Vagina (tissue), 2 donors: ENCODE measurements around the gene ARID1B. TPM values are rescaled to one million over a fixed set of nuclear protein-coding genes. Genes with fewer than 3 reads are reported as not detected.
A peak's percentile ranks its signal among the peaks of the same experiment; 100 is the strongest.

Source experiments
- DNase-seq, 2 donors: peaks; one replicate each; pipeline ENCODE4 v3.0.0-alpha.2; 2017; ENCODE audit errors: extremely low spot score in 2 of 2
- H3K27ac ChIP-seq: fragments of 200-600 bp; sonication (generic); one replicate; pipeline ENCODE4 v1.5.1; 2019
- H3K27me3 ChIP-seq: fragments of 200-600 bp; sonication (generic); one replicate; pipeline ENCODE4 v1.5.1; 2019
- H3K36me3 ChIP-seq, 2 donors: fragments of 200-600 bp; sonication (generic); one replicate each; pipeline ENCODE4 v1.5.1; 2017 to 2019
- H3K4me1 ChIP-seq: fragments of 200-600 bp; sonication (generic); one replicate; pipeline ENCODE4 v1.5.1; 2019
- H3K4me3 ChIP-seq, 2 donors: fragments of 200-600 bp; sonication (generic); 1 replicate in 1 of 2; 2 replicates in 1 of 2; pipeline ENCODE4 v1.5.1; 2016 to 2019
- H3K9me3 ChIP-seq: fragments of 200-600 bp; sonication (generic); one replicate; pipeline ENCODE4 v1.5.1; 2019
- POLR2A ChIP-seq, 2 donors: fragments of 450-650 bp; IDR thresholded peaks; one replicate each; pipeline ENCODE4 v1.6.1; 2017; ENCODE audit warnings: antibody characterized with exemption in 2 of 2, mild to moderate bottlenecking in 2 of 2, moderate library complexity in 2 of 2
- POLR2AphosphoS5 ChIP-seq, 2 donors: sonication (generic); formaldehyde crosslinking; IDR thresholded peaks; one replicate each; pipeline ENCODE4 v1.9.0; 2017; ENCODE audit warnings: antibody characterized with exemption in 2 of 2, mild to moderate bottlenecking in 2 of 2, low read depth in 1 of 2; ENCODE audit not compliant: insufficient read depth in 1 of 2
- intact Hi-C: fragments of 100-400 bp; cut with DNase I; formaldehyde crosslinking; loops from one replicate; pipeline ENCODE4 v1.15.1; 2023
- total RNA-seq: library from RNA; depleted of rRNA; stranded (reverse); fragments of >200 nt; gene quantifications from one replicate; pipeline ENCODE4 v1.2.3, GENCODE V29; 2016
- TF ChIP-seq, protein P1 (sequence below), 3 experiments: fragments of 450-650 bp in 2 of 3; fragments of 200-600 bp in 1 of 3; sonication (generic) in 1 of 3; IDR thresholded peaks; one replicate each; pipeline ENCODE4 v1.5.1; 2017 to 2019; ENCODE audit warnings: antibody characterized with exemption in 3 of 3, mild to moderate bottlenecking in 2 of 3, moderate library complexity in 2 of 3

ARID1B gene
- total RNA-seq, 1 donor from 2014 or later: 141 TPM

DNA sequence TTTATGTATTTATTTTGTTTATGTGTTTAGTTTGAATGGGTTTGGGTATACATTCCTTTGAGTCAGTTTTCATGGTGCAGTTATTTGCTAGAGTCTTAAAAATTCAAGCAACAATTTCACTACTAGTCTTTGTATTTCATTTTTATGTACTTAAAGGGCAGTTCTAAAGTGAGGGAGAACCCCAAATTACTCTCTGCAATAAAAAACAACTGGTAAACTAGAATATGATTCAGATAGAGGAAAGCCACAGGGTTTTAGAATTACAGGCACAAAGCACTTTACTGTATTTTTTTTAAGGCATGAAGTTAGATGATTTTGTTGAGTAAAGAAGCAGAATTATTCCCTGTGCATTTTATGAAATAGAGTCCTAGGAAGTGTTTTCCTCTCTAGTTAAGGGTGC lies 183.3 kb downstream of the ARID1B start:
- intact Hi-C loops: no loop called here
- H3K4me1 ChIP-seq: peaks cover 41% of the 10 kb centered on the region
- no peak for DNase-seq

DNA sequence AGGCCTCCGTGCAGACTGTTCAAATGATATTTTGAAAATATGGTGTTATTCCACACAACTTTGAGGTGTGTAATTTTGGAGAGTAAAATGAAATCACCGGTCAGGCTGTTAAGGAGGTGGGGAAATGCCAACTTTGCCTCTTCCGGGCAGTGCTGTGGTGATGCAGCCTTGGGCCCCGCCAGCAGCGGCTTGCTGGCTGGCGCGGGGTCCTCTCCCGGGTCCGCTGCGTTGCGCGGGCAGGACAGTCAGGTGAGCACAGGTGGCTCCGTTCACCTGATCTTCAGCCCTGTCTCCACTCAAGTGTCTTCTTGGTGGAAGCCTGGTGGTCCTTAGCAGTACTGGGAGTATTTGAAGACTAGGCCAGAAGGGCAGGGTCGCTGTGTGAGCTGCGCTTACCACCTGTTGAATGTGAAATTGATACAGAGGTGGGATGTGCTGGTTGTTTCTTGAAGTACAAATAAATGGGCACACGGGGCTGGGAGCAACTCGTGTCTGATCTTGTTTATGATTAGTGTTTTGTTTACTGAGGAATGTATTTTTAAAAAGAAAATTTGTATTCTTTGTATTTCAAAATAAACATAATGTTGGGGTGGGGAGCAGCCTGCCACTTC lies 184.2 kb downstream of the ARID1B start:
- no peaks in the 10 kb centered on the region for H3K27me3 ChIP-seq
- intact Hi-C loops: no loop called here
- no peak for DNase-seq
- no peak overlapping the region for H3K27ac ChIP-seq
- TF ChIP-seq POLR2A (IDR thresholded peaks at IDR 0.05): no peak
- TF ChIP-seq, protein P1, sequence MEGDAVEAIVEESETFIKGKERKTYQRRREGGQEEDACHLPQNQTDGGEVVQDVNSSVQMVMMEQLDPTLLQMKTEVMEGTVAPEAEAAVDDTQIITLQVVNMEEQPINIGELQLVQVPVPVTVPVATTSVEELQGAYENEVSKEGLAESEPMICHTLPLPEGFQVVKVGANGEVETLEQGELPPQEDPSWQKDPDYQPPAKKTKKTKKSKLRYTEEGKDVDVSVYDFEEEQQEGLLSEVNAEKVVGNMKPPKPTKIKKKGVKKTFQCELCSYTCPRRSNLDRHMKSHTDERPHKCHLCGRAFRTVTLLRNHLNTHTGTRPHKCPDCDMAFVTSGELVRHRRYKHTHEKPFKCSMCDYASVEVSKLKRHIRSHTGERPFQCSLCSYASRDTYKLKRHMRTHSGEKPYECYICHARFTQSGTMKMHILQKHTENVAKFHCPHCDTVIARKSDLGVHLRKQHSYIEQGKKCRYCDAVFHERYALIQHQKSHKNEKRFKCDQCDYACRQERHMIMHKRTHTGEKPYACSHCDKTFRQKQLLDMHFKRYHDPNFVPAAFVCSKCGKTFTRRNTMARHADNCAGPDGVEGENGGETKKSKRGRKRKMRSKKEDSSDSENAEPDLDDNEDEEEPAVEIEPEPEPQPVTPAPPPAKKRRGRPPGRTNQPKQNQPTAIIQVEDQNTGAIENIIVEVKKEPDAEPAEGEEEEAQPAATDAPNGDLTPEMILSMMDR (IDR thresholded peaks at IDR 0.05): no peak
- TF ChIP-seq POLR2AphosphoS5 (IDR thresholded peaks at IDR 0.05; ENCODE audit: insufficient read depth in 1 of 2, low read depth in 1 of 2): no peak
- H3K4me1 ChIP-seq: peaks cover 37% of the 10 kb centered on the region
- no peaks in the 10 kb centered on the region for H3K36me3 ChIP-seq
- H3K4me3 ChIP-seq: no peak overlapping the region
- H3K9me3 ChIP-seq: no peaks in the 10 kb centered on the region

More for the DNA sequence above, 183.3 kb downstream of the ARID1B start:
- Histone ChIP-seq H3K27ac (no peak overlapping the region), H3K9me3 (no peaks in the 10 kb centered on the region), H3K27me3 (no peaks in the 10 kb centered on the region), H3K4me3 (no peak overlapping the region), H3K36me3 (no peaks in the 10 kb centered on the region)
- TF ChIP-seq POLR2AphosphoS5 (IDR thresholded peaks at IDR 0.05; ENCODE audit: insufficient read depth in 1 of 2, low read depth in 1 of 2): no peak
- TF ChIP-seq POLR2A (IDR thresholded peaks at IDR 0.05): no peak
- TF ChIP-seq, protein P1 (IDR thresholded peaks at IDR 0.05): no peak

DNA sequence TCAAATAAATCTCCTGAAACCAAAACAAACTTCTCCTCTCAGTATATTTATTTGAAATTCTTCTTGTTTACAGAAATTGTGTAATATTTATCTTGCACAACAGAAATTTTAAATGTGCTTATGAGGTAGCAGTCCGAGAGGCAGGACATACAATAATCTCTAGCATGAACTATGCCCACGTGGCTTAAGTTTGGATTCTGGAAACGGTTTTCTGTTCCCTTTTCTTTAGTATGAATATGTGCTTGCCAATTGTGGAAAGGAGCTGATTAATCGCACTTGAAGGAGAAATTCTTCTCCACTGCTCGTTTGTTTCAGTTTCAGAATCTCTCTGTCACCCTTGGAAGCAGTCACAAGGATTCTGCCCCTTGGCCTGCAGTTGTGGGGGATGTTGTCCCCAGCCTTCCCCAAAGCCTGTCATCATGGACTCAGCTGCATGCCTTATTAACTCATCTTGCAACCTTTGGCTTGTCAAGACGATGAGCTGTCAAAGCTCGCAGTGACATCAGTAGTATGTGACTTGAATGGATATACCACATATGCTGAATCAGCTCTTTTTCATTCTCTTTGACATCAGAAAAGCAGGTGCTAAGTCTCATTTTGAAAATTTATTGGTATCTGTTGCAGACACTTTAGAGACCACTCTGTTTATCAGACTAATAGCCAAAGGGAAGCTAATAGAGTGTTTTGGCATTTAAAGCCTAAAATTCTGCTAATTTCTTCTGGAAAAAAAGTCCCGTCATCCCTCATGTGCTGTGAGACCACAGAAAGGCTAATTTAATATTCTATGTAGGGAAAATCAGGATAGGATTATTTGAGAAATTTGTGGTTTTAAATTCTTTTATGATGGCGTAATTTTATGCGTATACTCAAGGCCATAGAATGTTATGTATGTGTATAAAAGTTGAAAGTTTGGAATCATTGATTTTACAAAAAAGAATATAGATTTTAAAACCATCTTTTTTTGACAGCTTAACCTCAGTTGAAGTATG lies 186.8 kb downstream of the ARID1B start:
- intact Hi-C loops: no loop called here
- no peak for DNase-seq
- H3K27ac ChIP-seq: peak overlapping the region; percentile 72
- TF ChIP-seq POLR2A (IDR thresholded peaks at IDR 0.05): no peak
- TF ChIP-seq, protein P1 (IDR thresholded peaks at IDR 0.05): no peak
- no peak for TF ChIP-seq POLR2AphosphoS5 (IDR thresholded peaks at IDR 0.05; ENCODE audit: insufficient read depth in 1 of 2, low read depth in 1 of 2)
- no peaks in the 10 kb centered on the region for H3K9me3 ChIP-seq
- no peaks in the 10 kb centered on the region for H3K27me3 ChIP-seq
- no peaks in the 10 kb centered on the region for H3K36me3 ChIP-seq
- peaks cover 32% of the 10 kb centered on the region for H3K4me1 ChIP-seq
- peak overlapping the region in 1 of 2 donors; percentile 29 for H3K4me3 ChIP-seq

DNA sequence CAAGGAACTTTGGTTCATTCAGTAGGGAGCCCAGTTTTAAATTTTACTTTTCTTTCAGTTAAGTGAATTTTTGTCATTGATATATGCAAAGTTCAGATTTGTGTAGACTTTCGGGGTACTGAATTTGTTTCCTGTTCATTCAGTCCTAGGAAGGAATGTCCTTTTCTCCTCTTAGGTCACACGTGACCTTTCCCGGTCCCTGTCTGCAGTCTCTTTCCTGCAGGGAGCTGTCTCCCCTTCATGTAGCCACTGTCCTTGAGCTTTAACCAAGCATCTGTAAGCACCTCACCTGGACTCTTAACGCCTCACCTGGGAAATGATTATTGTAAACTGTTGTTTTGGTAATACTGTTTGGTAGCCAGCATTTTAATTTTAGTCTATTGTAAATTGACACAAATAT lies 190.7 kb downstream of the ARID1B start:
- peaks cover 48% of the 10 kb centered on the region for H3K4me1 ChIP-seq
- no peaks in the 10 kb centered on the region for H3K27me3 ChIP-seq
- H3K27ac ChIP-seq: no peak overlapping the region
- DNase-seq: no peak
- no peak for TF ChIP-seq POLR2A (IDR thresholded peaks at IDR 0.05)
- H3K9me3 ChIP-seq: no peaks in the 10 kb centered on the region
- no peak overlapping the region for H3K4me3 ChIP-seq
- no peaks in the 10 kb centered on the region for H3K36me3 ChIP-seq
- intact Hi-C loops: no loop called here

DNA sequence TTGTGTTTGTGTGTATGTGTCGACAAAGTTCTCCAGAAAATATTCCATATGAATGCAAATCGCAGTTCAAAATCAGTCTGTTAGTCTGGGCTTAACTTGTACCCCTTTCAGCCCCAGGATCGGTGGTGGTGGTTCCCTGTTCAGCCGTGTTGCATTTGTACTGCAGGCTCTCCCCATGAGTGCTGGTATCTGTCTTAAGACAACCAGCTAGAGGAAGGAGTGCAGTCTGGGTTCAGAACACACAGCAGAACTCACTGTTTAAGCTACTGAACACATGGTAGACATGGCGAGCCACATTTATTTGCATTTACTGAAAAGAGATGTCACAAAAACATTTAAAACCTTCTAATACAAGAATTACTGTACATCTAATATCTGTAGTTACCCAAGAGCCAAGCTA lies 192.1 kb downstream of the ARID1B start:
- DNase-seq: no peak
- intact Hi-C loops: no loop called here
- TF ChIP-seq, protein P1 (IDR thresholded peaks at IDR 0.05): no peak
- TF ChIP-seq POLR2A (IDR thresholded peaks at IDR 0.05) (no peak), POLR2AphosphoS5 (IDR thresholded peaks at IDR 0.05; ENCODE audit: insufficient read depth in 1 of 2, low read depth in 1 of 2) (no peak)
- no peaks in the 10 kb centered on the region for H3K27me3 ChIP-seq
- no peaks in the 10 kb centered on the region for H3K9me3 ChIP-seq
- no peaks in the 10 kb centered on the region for H3K36me3 ChIP-seq
- H3K4me3 ChIP-seq: no peak overlapping the region
- no peak overlapping the region for H3K27ac ChIP-seq
- peaks cover 53% of the 10 kb centered on the region for H3K4me1 ChIP-seq
